NCI-H446 treated with DMSO at 0.1 percent for 48 hours (cell line): Measurements from ENCODE around the gene C3orf33.
A peak's percentile ranks its signal among the peaks of the same experiment; 100 is the strongest.

Experiments used
- DNase-seq: peaks from one replicate; lab custom pipeline; 2025; lab: John Stamatoyannopoulos, UW

C3orf33 gene

DNA sequence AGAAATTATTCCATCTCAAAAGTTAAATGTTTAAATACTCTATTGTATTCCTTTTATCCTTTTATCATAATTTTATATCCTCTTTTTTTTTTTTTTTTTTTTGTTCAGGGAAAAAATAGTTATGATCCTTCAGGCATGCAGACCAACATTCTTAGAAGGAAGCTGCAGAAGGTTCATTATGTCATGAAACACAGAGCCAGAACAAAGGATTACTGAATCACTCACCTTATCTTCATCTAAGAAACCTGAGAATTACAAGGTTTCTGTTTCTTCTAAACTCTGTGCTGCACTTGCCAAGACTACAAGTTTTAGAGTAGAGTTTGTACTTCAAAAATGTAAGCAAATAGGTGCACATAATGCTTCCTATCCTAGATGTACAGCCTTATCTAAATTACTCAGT is 64.5 kb downstream of the C3orf33 start:
- no peak for DNase-seq

DNA sequence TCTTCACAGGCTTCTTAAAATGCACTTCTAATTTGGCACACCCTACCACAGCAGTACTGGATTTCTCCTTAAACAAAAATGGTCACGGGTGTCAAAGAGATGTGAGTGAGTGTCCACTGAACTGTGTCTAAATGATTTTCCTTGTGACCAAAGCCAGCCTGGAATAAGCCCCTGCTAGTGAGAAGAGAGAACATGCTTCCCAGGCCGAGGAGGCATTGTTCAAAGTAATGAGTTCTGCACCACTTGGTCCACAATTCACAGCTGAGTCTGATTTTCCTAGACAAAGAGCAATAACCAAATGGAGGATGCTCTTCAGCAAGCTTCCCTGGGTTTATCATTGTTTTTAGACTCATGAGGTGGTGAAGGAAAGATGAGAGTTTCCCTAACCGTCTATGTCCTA is 65.0 kb downstream of the C3orf33 start:
- no peak for DNase-seq

DNA sequence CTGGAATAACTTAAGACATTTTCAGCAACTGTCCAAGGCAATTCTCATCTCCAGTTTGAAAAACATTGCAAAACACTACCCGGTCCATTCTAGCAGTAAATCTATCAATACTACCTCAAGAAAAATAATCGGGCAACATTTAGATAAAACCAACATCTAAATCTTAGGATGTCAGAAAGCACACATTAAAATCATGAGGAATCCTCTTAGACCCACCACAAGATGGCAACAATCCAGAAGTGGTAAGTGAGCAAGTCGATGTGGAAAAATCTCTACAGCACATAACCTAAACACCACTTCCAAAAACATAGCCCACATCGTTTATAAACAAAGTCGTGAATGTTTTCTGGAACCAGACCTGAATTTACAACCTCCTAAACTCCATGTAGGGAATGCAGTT is 66.9 kb downstream of the C3orf33 start:
- no peak for DNase-seq

DNA sequence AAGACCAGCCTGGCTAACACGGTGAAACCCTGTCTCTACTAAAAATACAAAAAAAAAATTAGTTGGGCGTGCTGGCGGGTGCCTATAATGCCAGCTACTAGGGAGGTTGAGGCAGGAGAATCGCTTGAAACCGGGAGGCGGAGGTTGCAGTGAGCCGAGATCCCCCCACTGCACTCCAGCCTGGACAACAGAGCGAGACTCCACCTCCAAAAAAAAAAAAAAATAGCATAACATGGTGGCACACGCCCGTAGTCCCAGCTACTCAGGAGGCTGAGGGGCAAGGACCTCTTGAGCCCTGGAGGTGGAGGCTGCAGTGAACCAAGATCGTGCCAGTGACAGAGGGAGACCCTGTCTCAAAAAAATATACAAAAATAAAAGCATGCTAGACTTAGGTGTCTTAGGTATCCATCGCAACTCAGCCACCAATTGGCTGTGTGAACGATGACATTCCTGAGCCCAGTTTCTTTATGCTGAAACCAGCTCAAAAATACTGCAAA is 67.5 kb downstream of the C3orf33 start:
- DNase-seq: no peak

DNA sequence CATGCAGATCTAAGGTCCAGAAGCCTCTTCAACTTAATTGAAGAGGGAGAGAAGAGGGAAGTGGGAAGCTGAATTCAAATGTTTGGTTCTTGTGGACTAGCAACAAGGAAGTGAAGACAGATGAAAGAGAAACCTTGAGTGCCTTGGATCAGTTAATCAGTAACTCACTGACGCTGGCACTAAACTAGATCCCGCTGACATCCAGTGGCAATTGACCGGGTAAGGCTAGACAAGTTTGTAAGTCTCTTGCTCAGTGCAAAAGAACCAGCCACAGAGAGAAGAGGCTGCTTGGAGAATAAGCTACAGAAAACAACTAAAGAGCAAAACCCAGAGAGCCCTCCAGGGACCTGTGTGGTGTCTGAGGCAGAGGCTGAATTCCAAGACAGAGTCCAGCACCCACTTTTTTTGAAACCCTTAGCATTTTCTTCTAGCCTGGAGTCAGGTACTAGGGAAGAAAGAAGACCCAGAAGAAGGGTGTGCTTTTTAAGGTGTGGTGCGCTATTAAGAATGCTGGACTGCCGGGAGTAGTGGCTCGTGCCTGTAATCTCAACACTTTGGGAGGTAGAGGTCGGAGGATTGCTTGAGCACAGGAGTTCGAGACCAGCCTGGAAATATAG is 68.1 kb downstream of the C3orf33 start:
- no peak for DNase-seq

DNA sequence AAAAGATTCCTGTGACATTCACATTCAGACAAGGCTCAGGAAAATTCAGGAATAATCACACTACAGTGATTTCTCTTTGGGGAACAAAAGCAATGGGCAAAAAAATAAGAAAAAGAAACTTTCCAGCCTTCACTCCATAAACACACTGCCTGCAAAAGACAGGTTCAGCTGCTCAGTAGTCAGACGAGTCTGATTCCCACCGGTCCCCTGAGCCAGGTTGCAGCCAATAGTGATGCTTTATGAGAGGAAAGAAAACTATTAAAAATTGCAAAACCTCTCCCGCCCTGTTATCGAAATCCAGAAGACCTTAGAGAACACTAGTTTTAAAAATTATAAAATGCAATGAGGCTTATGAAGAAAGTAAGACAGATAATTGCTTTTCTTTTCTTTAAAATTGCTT is 69.7 kb downstream of the C3orf33 start:
- DNase-seq: no peak

DNA sequence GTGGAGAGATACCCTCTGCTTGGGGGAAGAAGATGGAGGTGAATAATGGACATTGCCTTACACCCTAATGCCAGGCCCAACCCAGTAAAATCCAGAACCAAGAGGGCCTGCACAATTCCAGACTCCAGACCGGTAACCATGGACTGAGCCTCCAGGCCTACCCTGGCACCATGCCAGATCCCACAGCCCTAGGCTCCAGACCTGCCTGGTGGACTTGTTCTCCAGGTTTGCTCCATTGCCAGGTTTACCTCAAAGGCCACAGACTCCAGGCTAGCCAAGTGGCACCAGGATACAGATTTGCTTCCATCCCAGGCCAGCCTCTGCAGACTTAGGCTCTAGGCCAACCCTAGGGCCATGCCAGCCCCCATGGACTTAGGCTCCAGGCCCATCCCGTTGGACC is 75.2 kb downstream of the C3orf33 start:
- DNase-seq: no peak

DNA sequence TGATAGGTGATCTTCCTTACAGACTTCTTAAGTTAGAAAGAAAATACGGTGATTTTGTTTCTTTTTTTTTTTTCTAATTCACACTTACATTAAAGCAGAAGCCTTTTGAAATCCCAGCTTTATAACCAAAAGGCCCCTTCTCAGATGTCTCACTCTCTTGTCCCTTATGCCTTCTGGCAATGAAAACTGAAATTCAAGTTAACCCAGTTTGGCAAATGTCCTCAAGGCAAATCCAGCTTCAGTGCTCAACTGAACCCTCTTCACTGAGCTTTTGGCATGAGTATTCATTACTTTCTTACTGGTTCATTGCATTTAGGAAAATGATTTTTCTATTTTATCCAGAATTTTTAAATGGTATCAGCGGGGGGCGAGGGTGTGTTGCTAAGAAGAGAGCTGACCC is 78.2 kb downstream of the C3orf33 start:
- DNase-seq: peak; percentile 88

DNA sequence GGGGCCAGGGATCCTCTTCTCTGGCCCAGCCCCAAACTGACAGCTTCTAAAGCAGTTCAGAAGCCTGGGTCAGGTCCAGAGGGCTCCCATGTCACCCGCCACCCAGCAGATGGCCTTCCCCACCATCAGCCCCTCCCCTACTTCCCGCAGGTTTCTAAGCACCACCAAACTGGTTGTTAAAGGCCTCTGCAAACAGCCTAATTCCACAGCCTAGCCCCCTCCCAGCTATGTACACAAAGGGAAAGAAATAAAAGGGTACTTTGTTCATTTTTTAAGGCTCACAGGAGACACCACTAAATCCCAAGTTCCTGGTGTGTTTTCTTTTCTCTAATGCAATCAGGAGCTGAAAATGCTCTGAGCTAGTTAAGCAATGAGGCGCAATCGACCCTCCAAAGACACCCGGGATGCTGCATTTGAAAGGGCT is 91.8 kb downstream of the C3orf33 start:
- DNase-seq: peak; percentile 38
